HG03039 (cell line): ENCODE measurements around the gene PALMD.

Experiments used
- ATAC-seq: cut with Tn5 transposase; IDR thresholded peaks from one replicate; pipeline ENCODE4 v1.9.1; 2021; ENCODE audit warnings: mild to moderate bottlenecking, moderate library complexity; ENCODE audit not compliant: unreplicated experiment

PALMD gene

DNA sequence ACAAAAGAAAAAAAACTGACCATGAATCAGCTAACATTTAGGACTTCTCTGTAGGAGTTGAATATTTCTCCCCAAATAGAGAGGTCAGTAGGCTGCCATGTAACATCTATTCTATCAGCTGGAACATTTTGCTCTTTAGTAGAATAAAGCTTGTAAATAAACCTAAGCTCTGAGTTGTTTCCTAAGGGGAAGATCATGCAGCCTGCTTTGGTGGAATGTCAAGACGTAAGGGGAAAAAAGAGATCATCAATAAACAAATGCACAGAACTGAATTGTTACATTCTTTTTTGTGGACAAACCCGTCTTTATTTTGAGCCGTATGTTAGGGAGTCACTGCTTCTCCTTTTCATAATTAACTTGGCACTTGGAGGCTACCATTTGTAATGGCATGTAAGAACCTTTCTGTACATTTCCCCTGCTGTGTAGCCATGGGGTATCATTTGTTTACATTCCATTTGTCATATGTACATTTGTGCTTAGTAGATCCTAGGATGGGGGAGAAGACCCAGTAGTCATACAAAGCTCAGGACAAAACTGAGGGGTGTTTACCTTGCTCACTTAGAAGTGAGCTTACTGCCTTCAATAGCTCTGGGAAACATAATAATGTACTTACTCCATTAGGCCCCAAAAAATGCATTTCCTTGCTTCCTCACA is 10.8 kb upstream of the PALMD start:
- ATAC-seq: no peak

DNA sequence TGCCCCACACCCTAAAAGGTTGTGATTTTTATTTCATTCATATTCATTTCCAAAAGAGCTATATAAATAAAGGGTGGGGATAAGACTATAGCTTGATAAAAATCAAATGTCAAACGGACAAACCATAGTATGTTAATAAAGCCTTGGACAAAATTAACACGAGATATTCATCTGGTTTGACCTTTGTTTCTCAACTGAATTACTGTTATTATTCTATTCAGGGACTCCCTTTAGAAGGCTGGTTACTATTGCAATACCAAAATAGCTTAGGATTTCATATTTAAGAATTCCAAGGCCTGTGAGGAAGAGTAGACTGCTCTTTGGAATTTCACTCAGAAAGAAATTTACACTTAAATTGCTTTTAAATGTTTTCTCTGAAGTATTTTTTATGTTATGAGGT is 10.2 kb upstream of the PALMD start:
- no peak for ATAC-seq

DNA sequence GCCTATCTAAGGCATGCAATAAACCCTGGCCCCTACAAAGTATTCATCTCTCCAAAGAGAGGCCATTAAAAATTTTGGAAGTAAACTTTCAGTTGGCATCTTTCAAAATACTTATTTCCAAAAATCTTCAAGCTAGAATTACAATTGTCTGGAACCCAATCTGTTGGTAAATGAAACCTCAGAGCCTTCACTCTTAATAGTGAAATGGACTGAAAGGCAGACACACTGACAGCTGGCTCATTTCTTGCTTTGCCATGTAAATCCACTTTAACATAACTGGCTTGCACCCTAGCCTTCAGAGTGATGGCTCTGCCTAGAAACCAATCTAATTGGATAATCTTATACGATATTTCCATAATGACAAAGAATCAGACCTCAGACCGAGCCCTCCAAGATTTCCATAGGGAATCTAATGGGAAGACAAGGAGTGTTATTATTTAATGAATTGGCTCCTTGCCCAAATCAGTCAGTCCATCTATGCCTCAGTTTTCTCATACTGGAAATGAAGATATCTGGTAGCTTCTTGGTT is 9.2 kb upstream of the PALMD start:
- no peak for ATAC-seq

DNA sequence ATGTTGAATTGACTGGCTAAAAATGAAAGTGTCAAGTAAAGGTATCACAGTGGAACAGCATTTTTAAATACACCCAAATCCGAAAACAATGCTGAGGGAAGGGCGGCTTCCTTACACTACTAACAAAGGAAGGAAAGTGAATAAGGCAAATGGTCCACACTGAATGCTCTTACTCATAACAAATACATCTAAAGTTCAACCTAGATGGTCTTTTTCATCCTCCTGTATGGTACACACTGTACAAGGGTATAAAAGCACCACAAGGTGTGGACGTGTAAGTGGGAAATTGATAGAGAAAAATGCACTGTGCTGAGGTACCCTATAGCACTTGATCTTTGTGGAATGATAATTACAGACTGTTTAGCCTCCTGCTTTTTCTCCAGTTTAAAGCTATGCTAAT is 7.1 kb upstream of the PALMD start:
- no peak for ATAC-seq

DNA sequence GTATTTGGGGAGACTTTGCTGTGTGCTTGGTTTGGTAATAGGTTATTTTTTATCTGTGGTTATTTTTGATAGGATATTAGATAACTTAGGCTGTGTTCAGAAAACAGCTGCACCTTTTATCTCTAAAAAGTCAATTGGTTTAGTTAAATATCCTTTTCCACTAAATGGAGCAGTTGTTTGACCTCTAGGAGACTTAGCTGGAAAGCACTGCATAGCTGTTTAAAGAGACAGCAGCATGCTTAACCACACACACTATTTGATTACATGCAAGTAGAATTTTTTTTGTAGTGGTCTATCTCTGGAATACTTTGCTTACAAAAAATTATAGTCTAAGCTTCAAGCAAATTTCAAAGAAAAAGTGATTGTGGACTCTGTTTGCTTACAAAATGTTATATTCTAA is 6.5 kb upstream of the PALMD start:
- ATAC-seq: no peak

DNA sequence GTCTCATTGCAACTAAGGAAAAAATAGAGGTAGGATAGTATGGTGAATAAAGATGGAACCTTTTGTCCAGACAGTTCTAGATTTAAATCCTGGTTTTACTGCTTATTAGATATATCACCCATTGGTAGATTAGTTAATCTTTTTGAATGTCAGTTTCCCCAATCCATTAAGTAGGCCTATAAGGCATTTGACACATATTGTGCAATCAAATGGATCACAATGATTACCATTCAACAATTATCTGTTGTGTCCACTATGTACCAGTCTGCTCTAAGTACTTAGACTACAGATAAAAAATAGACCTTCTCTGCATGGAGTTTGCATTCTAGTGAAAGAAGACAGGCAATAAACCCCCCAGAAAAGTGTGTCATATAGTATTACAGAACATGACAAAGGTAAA is 6.0 kb upstream of the PALMD start:
- no peak for ATAC-seq

DNA sequence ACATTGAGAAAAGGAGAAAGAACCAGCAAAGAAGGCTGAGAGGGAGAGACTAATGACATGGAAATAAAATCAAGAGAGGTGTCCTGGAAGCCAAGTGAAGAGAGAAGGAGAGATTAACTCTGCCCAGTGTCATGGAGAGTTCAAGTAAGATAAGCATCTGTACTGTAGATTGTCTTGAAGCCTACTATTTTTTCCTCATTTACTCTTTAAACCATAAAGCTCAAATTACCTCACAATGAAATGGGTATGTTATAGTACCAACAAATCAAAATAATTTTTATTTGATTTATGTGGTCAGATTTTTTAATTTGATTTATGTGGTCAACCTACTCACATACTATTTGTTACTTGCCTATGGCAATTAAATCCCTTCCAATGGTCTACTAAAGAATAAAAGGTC is 5.2 kb upstream of the PALMD start:
- ATAC-seq: no peak

DNA sequence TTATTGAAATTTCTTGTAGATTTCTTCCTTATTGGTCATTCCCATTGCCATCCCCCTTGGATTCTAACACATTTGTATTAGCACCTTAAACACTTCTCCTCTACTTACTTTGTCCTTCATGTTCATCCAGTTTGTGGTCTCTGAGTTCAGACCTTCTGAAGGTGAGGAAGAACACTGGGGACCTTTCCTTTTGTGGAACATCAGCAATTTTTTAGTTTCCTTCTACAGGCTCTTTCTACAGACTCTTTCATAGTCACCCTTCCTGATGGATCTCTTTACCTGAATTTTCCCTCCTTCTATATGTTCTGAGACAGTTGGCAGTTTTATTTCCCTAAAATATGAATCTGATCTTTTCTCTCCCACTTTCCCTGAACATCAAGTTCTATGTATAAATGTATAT is 4.4 kb upstream of the PALMD start:
- no peak for ATAC-seq

DNA sequence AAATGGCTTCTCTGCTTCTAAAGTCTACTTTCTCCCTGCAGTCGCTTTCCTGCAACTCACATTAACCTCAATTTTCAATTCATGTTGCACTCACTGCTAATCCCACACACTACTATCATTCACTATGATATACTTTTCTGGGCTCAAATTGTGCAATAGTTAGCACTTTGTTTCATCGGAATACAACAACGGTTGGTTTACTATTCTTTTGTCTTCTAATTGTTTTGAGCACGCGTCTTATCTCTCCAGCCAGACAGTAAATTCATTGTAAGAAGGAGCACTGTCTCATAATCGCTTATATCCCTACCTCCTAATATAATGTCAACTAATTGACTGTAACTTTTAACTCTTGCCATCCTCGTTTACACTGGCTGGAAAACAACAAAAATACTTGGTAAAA is 3.9 kb upstream of the PALMD start:
- no peak for ATAC-seq

DNA sequence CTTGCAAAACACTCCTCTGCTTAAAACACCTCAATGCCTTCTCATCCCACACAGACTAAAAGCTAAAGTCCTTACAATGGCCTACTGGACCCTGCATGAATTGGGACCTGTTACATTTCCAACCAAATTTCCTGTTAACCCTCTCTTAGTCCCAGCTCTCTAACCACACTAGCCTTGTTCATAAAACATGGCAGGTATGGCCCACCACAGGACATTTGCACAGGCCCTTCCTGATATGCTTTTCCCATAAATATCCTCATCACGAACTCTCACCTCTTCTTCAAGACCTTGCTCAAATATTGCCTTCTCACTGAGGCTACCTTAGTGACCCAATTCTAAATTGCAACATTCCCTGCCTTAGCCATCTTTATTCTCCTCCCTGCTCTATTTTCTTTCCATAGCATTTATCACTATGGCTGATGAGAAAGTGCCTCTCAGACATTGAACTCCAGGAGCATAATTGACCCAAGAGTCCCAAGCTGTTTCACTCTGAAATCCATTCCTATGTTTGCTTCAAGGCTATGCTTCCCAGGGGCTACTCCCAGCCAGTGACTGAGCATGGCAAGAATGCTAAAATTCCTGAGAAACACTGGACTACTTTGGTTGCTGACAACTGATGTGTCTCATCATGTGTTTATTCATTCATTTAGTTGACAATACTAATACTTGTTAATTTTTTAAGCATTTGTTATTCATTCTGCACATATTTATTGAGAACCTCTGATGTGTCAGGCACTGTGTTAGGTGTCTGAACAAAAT is 2.7 kb upstream of the PALMD start:
- ATAC-seq: no peak

DNA sequence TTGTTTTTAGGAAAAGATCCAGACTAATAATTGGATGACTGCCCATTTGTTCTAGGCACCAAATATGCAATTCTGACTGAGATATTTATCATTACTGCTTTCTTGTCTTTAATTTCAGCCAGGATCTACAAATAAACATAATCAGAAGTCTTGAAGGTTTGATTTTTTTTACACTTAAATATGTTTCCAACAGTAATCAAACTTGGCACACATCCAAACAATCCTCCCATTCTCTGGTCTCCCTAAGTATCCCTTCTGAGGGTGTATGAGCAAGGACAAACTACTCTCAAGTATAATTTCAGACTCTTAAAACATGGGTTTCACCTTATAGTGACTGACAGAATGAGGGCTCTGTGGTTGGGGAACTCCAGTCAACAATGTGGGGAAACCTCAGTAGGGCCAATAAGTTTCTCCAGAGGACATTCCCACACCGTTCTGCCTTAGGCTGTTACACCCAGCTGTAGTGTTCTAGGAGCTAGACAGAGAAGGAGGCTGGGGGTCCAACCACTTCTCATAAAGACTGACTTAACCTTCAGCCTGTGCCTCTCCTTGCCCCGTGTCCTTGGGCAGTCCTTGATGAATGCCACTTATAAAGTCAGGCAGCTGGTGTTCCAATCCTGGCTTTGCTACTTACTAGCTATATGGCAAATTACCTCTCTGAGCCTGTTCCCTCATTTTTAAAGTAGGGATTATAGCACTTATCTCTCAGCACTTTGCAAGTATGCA is 1.5 kb upstream of the PALMD start:
- no peak for ATAC-seq

DNA sequence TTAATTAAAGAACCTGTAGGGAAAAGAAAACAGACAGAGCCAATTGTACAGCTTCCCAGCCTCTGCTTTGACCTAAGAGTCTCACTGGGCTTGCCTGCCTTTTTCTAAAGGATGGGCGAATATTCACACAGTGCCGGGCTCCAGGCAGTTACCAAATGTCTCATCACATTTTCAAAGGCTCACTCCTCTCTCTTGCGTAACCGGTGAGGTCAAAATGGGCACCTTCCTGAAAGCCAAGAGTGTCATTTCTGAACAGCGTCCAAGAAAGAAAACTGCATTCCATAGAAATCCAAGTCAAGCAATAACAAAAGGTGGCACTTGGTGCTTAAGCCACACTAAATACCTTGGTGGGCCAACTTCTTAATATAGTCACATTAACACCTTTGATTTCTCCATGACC is 710 bp upstream of the PALMD start:
- ATAC-seq: no peak

DNA sequence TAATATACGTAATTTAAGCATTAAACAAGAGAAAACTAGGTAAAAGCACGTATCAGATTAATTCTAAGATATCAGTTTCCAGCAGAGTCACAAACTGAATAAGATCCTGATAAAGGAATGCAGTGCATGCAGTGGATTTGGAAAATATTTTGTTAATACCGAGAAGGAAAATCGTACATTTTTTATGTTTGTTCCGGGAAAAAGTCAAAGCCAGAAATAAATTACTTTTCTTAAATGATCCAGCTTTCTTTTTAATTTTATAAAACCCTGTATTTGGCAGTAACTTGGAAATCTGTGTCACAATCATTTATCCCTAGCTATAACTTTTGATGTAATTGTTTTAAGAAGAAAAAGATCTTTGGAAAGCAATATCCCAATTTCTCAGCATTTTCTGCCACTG is 955 bp downstream of the PALMD start:
- ATAC-seq: no peak

DNA sequence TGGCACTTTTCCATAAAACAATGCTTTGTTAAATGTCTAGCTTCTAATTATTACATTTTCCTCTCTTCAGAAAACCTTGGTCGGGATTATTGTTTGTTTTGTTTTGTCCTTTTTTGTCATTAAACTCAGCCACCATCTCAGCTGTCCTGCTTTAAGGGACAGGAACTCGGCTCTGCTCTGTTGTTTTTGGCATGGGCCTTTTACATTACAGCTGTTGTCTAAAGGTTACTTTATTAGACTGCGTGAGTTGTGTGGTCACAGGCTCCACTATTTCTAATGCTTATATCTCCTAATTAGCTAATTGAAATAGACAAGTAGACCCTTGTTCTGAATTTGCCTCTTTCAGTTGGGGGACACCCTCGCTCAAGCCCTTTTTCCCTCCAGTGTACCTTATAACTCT is 1.6 kb downstream of the PALMD start:
- no peak for ATAC-seq

DNA sequence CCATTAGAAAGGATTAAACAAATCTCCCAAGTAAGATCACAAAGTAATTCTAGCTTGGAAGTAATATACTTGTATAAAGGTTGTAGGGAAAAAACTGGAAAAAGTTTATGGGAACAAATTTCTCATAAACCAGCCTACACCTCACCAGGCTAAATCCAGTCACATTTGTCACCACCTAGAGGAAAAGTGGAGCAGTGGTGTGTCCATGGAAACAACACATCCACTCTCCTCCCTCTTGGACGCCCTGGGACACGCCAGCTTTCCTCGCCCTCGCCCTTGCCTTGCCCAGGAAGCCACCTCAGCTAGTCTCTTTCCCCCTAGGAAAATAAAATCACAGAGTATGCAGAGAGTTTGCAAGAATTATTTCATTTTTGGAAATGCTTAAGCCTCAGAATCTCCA is 2.2 kb downstream of the PALMD start:
- no peak for ATAC-seq

DNA sequence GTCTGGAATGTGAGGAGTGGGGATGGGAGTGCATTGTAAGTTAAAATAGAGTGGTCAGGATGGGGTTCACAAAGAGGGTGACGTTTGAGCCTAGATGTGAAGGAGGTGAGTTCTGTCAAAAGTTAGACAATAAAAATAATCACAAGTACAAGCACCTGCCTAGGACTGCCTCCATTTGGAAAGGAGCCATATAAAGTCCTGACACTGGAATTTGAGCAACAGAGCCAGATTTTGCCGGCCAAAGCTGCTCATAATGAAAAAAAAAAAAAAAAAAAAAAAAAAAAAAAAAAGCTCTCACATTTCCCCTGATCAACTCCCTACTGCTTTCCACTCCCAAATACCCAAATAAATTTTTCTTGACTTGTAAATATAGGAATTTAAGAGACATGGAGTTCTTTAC is 4.1 kb downstream of the PALMD start:
- ATAC-seq: no peak

DNA sequence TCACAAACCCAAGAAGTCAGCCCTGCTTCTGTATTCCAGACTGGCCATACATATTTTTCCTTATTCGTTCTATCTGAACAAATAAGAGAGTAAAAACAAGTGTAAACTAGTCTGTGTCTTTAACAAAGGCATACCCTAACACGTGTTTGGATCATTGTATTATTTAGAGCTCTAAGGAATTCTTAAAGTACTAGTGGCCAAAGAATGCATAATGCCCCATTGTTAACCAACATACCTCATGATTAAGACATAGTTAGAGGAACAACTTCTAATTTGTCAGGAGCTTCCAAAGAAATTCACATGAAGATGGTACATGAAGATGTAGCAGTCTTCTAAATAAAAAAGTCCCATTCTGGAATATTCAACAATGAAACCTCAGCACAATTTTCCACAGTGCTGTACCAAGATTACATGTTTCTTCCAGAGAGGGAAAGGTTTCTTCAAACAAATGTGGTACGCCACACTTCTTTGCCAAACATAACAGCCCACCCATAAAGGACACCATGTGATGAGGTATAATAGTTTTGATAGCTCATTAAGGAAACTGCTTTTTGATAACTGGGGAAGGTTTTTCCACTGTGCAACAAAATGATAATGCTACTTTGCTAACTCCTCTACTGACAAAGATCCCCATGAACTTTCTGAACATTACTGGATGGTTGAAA is 5.0 kb downstream of the PALMD start:
- no peak for ATAC-seq

DNA sequence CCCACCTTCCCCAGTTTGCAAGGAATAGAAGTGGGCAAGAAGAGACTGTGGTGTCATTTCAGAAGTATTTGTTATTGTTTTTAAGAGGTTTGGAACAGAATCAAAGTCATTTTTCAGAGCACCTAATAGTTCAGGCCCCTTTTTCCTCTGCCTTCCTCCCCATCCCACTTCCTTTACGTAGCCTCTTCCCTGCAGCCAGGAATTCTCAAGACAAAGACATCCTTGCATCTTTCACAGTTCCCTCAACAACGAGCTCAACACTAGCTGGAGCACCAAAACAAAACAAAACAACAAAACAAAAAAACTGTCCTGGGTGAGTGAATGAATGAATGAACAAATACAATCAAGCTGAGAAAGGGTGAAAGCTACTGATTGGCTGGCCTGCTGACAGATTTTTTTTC is 7.0 kb downstream of the PALMD start:
- ATAC-seq: no peak

DNA sequence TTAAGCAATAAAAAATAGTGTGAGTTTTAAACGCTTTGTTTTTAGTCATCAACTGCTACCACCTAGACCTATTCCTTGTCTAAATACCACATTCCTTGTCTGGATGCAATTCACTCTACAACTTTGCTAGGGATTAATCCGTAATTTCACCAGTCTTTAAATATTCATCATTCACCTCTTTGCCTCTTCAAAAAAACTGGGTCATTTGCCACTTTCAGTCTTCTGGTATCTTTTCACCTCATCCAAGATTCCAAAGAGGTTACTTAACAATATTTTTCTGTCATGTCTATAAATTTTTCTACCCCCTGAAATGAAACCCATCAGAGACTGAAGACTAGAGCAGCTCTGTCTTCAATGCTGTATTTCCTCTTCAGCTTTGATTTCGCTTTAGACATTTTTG is 9.5 kb downstream of the PALMD start:
- ATAC-seq: no peak

DNA sequence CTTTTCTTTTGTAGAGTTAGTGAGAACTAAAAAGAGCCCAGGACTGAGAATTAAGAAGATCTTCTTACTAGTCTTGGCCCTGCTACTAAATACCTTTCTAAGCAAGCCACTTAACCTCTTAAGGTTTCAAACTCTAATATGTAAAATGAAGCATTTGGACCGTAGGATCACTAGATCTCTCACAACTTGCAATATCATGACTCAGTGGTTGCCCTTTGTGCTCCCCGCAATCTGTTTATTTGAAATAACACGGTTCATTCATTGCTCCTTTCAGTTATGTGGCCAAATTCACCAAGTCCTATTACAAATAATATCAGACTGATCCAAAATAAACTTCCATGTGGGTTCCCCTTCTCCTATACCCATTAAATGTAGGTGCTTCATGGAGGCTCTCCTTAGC is 10.8 kb downstream of the PALMD start:
- ATAC-seq: no peak

DNA sequence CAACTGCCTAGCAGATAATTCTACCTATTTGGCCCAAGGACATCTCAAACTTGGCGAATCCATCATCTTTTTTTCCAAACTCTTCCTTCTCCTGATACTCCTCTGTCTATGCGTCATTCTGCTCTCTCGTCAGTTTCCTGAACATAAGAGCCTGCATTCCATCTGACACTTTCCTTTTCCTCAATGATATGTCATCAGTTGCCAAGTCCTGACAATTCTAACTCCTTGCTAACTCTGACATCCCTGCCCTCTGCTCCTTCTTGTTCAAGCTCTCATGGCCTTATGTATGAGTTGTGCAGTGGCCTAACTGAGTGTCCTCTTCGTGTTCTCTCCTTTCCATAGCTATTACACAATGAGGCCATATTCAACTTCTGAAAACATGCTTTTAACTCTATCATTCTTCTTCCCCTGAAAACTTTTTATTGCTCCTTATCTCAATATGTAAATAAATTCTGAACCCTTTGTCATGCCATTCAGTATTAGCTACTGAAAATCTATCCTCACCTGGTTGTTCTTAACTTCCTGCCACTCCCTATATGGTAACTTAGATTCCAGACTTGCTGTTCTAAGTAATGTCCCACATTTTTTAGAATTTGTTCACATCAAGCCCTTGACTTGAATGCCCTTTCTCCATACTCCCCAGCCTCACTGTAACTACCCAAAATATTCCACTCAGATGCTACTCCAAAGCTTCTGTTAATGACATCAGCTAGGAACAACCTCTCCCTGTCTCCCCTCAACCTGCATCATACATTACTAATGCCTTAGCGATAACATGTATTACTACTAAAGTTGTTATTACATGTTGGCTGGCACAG is 11.5 kb downstream of the PALMD start:
- no peak for ATAC-seq
